HG03460 (cell line): ENCODE data around the gene CHMP6.
"Not testable (repeated sequence)": the region's sequence is repeated elsewhere in the genome, so short reads cannot be mapped to it uniquely, and the experiment has no call there.

ENCODE experiments used
- ATAC-seq: cut with Tn5 transposase; IDR thresholded peaks from one replicate; pipeline ENCODE4 v1.9.1; 2021; ENCODE audit not compliant: unreplicated experiment

CHMP6 gene

DNA sequence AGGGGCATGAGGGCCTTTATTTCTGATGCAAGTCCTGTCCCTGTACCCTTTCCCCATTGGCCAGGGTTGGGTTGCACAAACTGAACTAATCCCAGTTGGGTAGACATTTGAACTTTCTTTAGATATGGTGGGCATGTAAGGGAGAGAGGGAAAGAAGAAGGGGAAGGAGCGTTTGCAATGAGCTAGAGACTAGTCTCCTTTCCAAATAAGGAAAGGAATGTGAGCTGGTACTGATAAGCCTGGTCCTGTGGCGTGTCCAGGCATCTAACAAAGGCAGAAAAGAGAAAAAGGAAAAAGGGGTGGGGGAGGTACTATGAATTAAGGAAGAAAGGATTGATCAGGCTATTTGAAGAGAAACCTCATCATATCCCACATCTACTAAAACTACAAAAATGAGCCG lies 20.3 kb downstream of the CHMP6 start:
- ATAC-seq = no peak

DNA sequence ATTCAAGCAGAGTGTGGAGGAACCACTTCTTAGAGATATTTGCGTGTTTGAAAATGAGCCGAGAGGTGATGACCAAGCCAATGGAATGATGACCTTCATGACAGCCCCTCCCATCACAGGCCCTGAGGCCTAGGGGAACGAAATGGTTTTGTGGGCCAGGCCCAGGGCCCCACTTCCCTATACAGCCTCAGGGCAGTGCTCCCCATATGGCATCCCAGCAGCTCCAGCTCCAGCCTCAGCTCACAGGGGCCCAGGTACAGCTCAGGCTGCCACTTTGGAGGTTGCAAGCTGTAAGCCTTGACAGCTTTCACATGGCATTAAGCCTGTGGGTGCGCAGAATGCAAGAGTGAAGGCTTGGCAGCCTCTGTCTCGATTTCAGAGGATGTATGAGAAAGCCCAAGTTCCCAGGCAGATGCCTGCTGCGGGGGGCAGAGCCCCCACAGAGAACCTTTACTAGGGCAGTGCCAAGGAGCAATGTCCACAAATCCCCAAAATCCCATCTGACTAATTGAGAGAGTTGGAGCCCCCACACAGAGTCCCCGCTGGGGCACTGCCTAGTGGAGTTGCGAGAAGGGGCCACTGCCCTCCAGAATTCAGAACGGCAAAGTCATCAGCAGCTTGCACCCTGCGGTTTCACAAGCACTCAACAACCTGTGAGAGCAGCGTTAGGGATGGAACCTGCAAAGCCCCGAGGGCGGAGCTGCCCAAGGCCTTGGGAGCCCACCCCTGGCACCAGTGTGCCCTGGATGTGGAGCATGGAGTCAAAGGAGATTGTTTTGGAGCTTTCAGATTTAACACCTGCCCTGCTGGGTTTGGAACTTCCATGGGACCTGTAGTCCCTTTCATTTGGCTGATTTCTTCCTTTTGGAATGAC lies 21.2 kb downstream of the CHMP6 start:
- no peak for ATAC-seq

DNA sequence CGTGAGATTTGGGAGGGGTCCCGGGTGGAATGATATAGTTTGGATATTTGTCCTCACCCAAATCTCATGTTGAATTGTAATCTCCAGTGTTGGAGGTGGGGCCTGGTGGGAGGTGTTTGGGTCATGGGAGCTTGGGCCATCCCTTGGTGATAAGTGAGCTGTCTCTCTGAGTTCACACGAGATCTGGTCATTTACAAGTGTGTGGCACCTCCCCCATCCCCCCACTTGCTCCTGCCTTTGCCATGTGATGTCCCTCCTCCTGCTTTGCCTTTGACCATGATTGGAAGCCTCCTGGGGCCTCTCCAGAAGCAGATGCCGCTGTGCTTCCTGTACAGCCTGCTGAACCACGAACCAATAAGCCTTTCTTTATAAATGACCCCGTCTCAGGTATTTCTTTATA lies 22.0 kb downstream of the CHMP6 start:
- ATAC-seq = no peak

DNA sequence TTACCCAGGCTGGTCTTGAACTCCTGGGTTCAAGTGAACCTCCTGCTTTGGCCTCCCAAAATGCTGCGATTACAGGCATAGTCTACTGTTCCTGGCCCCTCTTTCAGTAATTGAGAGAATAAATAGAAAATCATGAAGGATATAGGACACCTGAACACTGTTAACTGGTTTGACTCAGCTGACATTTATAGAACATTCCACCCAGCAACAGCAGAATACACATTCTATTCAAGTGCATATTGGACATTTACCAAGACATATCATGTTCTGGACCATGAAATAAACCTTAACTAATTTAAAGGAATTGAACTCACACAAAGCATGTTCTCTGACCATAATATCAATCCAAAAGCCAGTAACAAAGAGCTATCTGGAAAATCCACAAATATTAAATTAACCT lies 23.5 kb downstream of the CHMP6 start:
- ATAC-seq = no peak

DNA sequence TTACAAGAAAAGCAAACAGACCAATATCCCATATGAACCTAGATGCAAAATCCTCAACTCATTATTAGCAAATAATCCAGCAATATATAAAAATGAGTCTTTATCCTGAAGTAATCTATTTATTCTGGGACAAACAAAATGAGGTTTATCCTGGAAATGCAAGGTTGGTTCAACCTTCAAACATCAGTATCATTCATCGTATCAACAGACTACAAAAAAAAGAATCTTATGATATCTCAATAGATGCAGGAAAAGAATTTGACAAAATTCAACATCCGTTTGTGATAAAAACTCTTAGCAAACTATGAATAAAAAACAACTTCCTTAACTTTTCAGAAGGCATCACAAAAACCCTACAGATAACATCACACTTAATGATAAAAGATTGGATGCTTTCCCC lies 24.9 kb downstream of the CHMP6 start:
- no peak for ATAC-seq

DNA sequence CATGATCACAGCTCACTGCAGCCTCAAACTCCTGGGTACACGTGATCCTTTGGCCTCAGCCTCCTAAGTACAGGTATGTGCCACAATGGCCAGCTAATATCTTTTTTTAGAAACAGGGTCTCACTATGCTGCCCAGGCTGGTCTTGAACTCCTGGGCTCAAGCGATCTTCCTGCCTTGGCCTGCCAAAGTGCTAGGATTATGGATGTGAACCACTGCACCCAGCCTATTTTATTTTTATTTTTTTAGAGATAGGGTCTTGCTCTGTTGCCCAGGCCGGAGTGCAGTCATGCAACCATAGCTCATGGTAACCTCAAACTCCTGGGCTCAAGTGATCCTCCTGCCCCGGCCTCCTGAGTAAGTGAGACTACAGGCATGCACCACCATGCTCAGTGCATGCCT lies 25.7 kb downstream of the CHMP6 start:
- ATAC-seq = not testable (repeated sequence)

DNA sequence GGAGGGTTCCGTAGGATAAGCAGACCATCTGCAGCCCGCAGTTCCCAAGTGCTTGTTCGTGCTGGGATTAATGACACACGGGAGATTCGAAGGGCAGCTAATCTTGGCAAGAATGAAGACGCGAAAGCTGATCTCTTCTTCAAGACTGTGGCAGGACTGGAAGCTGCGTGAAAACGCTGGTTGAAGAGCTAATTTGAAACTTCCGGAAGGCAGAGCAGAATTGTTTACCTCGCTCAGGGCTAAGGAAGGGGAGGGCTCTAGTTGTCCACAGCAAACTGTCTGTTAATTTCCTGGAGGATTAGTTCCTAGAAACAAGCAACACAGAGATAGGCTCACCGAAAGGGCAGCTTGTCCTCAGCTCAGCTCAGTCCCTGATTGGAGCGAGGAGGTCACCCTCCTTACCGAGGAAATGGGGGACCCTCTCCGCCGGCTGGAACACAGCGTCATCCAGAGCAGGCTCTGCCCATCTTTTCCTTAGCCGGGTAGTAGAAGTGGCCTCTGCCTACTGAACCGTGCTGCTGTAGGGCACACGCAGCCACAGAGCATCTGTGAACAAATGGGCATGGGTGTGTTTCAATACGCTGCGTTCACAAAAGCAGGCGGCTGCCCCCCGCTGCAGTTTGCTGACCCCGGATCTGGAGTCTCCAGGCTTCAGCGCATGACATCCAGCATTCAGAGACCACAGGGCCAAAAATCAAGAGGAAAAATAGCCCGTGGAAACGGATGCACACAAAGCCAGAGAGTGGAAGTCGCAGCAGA lies 26.6 kb downstream of the CHMP6 start:
- ATAC-seq = no peak

DNA sequence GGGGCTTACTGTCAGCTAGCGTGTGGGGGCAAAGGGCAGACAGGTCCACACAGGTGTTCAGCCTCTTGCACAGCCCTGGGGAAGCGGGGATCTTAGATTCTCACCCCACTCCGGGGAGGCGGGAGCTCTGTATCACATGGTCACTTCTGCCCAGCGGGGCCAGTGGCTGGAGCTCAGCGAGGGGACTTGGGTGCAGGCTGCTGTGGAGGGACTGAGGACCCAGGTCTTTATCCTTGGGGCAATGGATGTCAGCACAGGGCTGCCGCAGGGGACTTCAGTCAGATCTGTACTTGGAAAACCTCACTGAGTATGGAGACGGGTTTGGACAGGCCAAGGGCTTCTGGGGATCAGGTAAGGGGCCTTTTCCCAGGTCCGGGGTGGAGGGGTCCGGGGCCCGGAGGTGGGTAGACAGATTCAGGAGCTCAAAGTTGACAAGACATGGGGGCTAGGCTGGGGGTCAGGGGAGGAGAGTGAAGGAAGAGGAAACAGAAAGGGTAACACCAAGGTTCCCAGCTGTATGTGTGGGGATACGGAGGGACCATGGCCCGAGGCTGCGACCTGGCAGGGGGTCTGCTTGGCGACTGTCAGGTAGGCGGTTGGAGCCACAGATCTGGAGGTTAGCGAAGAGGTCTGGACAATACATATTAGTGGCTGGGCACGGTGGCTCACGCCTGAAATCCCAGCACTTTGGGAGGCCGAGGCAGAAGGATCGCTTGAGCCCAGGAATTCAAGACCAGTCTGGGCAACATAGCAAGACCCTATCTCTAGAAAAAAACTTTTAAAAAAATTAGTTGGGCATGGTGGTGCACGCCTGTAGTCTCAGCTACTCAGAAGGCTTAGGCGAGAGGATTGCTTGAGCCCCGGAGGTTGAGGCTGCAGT lies 28.2 kb downstream of the CHMP6 start:
- no peak for ATAC-seq

DNA sequence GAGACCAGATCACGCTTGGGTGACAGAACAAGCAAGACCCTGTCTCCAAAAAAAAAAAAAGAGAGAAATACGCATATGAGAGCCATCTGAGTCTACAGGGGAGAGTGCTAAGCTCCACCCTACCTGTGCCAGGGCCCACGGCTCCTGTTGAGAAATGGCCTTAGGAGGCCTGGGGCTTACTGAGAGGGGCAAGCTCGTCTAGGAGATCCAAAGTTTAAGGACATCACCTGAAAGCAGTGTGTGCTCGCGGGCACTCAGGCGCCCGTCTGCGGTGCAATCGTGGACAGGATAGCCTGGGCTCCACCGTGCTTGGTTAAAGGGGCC lies 28.8 kb downstream of the CHMP6 start:
- no peak for ATAC-seq

DNA sequence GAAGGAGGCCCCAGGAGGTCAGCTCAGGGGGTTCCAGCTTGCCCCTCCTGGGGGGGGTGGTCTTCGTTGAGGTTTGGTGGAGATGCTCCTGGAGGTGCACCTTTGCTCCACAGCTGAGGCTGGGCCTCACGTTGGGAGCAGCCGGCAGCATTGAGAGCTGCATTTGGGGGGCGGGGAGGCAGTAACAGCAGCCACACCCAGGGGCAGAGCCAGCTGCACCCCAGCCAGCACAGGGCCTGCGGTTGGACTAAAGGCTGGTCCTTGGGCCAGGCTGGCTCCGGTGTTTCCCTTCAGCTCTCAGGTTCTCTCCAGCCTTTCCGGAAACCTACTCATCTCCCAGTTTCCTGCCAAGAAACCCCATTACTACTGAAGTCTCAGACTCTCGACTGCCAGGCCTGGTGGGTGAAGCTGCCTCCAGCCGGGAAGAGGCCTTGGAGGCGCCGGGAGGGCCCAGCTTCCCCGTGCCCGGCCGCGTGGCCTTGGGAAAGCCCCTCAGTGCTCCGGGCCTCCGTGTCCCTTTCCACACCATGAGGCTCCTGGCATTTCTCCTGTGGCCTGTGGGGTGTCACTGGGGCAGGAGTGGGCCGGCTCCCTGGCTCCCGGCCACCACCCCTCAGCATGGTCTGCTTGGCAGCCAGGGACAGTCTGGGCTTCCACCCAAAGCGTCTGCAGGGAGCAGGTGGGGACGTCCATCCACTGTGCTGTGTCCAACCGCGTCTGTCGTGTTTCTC lies 29.3 kb downstream of the CHMP6 start:
- no peak for ATAC-seq

DNA sequence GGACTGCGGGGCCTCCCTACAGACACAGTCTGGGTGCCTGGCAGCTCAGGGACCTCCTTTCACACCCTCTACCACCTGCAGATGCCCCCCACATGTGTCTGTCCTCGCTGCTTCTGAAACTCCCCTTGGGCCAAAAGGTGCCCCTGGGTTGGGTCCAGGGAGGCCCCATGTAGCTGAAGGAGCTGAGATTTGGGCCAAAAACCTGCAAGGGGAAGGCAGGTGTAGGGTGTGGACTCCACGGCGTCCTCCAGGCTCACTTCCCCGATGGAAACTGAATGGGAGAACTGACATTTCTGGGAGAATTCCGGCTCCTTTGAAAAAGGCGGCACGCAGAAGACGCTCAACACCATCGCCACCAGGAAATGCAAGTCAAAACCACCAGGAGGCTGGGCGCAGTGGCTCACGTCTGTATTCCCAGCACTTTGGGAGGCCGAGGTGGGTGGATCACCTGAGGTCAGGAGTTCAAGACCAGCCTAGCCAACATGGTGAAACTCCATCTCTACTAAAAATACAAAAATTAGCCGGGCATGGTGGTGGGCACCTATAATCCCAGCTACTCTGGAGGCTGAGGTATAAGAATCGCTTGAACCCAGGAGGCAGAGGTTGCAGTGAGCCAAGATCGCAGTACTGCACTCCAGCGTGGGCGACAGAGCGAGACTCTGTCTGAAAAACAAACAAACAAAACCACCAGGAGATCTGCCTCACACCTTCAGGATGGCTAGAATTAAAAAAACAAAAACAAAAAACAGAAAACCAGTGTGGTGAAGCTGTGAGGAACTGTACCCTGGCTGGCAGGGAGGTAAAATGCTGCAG lies 30.1 kb downstream of the CHMP6 start:
- no peak for ATAC-seq

DNA sequence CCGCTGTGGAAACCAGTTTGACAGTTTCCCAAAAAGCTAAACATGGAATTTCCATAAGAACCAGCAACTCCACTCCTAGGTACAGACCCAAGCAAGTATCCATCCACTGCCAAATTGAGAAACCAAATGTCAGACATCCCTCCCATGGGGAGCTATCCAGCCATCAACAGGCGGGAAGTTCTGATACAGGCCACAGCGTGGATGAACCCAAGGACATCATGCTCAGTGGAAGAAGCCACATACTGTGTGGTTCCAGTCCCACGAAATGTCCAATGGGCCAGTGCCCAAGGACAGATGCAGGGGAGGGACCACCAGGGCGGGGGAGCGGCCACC lies 30.7 kb downstream of the CHMP6 start:
- no peak for ATAC-seq

DNA sequence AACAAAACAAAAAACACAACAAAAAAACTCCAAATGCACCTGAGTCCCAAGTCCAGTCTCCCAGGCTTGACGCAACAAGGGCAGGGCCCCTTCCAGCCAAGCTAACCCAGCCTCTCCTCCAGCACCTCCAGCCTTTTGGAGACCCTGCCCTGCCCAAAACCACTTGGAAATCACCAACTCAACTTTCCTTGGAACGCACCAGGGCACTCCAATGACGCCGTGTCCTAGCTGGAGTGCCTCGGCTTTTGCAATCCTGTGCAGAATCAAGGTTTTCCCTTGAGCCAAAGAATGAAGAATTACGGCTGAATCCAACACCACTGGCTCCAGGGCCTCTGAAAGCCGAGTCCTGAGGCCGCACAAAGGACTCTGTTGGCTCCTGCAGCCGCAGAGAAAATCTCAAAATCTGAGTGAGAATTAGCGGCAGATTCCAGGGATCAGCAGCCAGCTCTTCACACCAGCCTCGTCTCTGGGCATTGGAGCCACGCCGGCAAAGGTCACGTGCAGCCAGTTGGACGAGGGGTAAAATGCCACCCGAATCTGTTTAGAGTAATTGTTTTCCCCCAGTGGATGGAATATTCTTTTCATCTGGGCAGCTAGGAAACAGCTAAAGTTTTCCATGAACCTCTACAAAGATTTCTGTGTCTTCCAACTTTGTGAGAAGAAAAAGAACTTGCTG lies 33.6 kb downstream of the CHMP6 start:
- ATAC-seq = no peak

DNA sequence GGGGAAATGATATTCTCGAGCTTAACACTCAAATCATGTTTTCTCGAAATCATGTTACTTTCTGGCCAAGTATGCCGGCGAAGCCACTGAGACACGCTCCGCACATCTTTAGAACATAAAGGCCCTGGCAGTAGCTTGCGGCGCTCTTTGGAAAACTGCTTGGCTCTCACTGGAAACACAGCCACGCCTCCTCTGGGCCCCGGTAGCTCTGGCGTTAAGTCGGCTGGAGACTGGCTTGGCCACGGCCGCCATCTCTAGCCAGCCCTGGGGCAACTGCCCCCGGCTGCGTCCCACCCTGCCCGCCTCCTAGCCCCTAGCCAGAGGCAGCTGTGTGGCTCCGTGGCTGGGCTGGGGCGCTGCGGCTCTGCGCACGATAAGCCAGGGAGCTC lies 34.1 kb downstream of the CHMP6 start:
- ATAC-seq = no peak

DNA sequence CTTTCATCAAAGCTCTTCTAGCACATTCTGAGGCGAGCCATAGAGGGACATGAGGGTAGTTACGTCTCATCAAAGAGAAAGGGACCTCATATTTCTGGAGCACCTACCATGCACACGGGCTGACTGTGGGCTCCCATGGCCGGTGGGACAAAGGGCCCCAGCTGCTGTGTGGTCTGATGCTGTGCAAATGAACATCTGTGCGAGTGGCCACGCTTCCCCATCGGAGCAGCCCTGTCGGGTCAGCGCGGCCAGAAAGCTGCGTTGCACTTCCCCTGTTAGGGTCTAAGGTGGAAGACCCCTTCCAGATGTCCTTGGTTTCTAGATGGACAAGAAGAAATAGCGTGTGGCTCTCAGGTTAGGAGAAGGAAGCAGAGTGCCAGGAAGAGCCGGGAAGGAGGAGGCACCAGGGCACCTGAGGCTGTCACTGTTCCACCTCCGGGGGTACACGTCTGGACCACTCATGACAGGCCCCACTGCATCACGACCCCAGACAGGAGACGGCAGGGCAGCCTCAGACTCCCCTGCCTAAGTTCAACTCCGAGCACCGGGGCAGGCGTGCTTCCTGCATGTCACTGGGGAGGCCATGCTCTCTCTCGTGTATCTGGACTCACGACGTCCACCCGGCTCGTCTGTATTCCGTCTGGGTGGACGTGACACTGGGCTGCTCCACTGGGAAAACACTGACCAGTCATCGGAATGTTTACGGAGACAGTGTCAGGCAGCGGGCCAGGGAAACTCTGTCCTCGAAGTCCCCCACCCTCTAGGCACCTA lies 34.8 kb downstream of the CHMP6 start:
- ATAC-seq = no peak

DNA sequence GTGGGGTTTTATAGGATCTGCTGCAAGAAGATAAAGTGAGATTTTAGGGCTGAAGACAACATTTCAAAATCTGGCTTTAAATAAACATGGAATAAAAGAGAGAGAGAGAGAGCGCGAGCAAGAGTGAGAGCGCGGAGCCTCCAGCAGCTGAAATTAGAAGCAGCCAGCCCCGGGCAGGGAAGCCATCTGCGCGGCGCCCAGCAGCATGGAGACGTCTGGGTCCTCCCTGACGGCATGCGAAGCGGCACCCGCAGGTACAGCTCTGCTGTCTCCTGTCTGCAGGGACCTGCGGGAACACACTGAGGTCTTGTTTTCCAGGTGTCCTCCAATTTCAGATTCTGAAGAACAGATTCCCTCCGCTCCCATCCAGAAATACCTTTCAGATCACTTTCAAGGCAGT lies 35.4 kb downstream of the CHMP6 start:
- ATAC-seq = no peak

DNA sequence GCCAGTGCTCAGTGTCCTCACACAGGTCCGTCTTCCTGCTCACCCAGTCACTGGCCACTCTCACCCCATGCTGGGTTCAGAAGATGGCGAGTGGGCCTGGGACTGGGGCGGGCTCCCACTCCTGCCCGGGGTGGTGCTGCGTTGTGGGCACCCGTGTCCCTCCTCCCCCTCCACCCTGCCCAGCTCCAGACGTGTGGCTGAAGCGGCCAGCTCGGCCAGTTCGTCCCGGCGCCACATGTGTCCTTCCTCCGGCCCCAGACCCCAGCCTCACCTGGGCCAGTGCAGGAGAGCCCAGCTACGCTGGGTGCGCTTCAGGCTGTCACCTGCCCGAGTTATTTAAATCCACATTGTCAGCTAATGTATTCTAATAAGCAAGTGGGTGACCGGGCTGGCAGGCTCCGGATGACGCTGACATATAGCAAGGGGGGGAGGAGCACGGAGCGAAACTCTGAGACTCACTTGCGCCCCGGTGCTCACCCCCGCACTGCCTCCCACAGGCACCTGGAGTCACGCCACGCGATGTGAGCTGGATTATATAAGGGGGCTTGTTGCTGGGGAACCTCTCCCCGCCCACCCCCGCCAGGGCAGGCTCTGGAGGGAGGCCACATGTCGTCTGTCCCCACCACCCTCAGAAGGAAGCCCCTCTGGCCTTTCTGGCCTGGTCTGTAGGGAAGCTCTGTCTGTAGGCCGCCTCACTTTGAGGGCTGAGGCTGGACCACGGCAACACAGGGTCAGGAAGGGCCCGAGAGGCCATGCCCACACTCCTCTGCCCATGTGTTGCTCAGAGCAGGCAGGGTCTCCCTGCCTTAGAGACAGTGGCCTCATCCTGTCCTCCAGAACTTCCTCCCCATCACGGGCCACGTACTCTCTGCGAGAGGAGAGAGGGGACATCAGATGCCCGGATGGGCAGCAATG lies 36.2 kb downstream of the CHMP6 start:
- no peak for ATAC-seq

DNA sequence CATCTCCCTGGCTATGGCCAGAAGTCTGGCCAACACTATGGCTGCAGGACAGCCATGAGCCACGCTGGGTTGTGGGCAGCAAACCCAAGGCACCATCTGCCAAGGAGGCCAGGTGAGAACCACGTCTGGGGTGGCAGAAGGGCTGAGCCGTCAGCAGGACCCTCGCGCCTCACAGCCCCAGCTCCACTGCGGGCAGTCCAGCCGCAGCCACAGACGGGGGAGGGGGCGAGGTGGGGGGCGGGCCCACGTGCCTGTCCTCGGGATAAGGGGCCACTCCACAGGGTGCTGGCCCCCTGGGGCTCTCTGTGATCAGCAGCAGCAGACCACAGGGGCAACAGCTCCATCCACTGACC lies 36.8 kb downstream of the CHMP6 start:
- no peak for ATAC-seq
